ENCODE results near the gene NCL.
"Not testable (repeated sequence)": the region's sequence is repeated elsewhere in the genome, so short reads cannot be mapped to it uniquely, and the experiment has no call there.

NCL gene

GRCh38 chr2:231405601-231406367 is 58.5 kb downstream of the NCL start:
- DNase-seq (ENCODE audit: low spot score), result not testable (repeated sequence)

- not testable (repeated sequence) for DNase-seq (ENCODE audit: low spot score)
Observed at GRCh38 chr2:231404183-231404578, 60.1 kb downstream of the NCL start.

All from SW480 (cell line).